ENCODE results near the gene APOA4. TPM values are rescaled to one million over a fixed set of nuclear protein-coding genes. Genes with fewer than 3 reads are reported as not detected.

The APOA4 gene
- total and polyA plus RNA-seq, 2 of the 13 experiments (the other 11 are each of a cell fraction or from before 2014, with no cell fraction given) = 3.8 to 7.2 TPM

- TF ChIP-seq HNF1A (IDR thresholded peaks at IDR 0.05; ENCODE audit: low read depth) (peak; percentile 66), HNF1A (CRISPR knock-in tag; IDR thresholded peaks at IDR 0.05; ENCODE audit: borderline replicate concordance) (peak; percentile 87), ZNF350 (CRISPR knock-in tag; IDR thresholded peaks at IDR 0.05; ENCODE audit: borderline replicate concordance, low read depth) (peak; percentile 93), CREM (IDR thresholded peaks at IDR 0.05) (peak; percentile 87), CREM (CRISPR knock-in tag; IDR thresholded peaks at IDR 0.05) (no peak), SOX6 (IDR thresholded peaks at IDR 0.05) (no peak), SOX6 (CRISPR knock-in tag; IDR thresholded peaks at IDR 0.05) (peak; percentile 100), KLF15 (CRISPR knock-in tag; IDR thresholded peaks at IDR 0.05; ENCODE audit: borderline replicate concordance) (no peak; the same call in 1 of the 2 replicates), GABPB1 (CRISPR knock-in tag; IDR thresholded peaks at IDR 0.05) (peak; percentile 63), ZNF766 (CRISPR knock-in tag; IDR thresholded peaks at IDR 0.05; ENCODE audit: borderline replicate concordance) (peak; percentile 69; the same call in 1 of the 2 replicates), HMG20A (CRISPR knock-in tag; IDR thresholded peaks at IDR 0.05; ENCODE audit: borderline replicate concordance) (peak; percentile 98), TAF1 (CRISPR knock-in tag; IDR thresholded peaks at IDR 0.05) (peak; percentile 46; the same call in 1 of the 2 replicates), SATB2 (CRISPR knock-in tag; IDR thresholded peaks at IDR 0.05) (0 out of 2 replicates have a peak, but pooled peaks have one; percentile 61), ZNF33A (CRISPR knock-in tag; IDR thresholded peaks at IDR 0.05; ENCODE audit: borderline replicate concordance) (peak; percentile 63; the same call in 1 of the 2 replicates), BCLAF1 (IDR thresholded peaks at IDR 0.05) (no peak), BATF2 (CRISPR knock-in tag; IDR thresholded peaks at IDR 0.05) (no peak), NR2F2 (IDR thresholded peaks at IDR 0.05; ENCODE audit: borderline replicate concordance, low read depth) (no peak), PAF1 (CRISPR knock-in tag; IDR thresholded peaks at IDR 0.05) (peak; percentile 99), ZBTB3 (CRISPR knock-in tag; IDR thresholded peaks at IDR 0.05; ENCODE audit: borderline replicate concordance, low read depth) (no peak)
- TF ChIP-seq, protein P1, sequence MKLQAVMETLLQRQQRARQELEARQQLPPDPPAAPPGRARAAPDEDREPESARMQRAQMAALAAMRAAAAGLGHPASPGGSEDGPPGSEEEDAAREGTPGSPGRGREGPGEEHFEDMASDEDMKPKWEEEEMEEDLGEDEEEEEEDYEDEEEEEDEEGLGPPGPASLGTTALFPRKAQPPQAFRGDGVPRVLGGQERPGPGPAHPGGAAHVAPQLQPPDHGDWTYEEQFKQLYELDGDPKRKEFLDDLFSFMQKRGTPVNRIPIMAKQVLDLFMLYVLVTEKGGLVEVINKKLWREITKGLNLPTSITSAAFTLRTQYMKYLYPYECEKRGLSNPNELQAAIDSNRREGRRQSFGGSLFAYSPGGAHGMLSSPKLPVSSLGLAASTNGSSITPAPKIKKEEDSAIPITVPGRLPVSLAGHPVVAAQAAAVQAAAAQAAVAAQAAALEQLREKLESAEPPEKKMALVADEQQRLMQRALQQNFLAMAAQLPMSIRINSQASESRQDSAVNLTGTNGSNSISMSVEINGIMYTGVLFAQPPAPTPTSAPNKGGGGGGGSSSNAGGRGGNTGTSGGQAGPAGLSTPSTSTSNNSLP (IDR thresholded peaks at IDR 0.05; ENCODE audit: low read depth, low read length) = peak; percentile 72
These were observed 9.5 kb upstream of the APOA4 start (continued) for GRCh38 chr11:116832350-116833290.

Measured in HepG2 (cell line).